Measurements from ENCODE around the gene KCND3. TPM values are rescaled to one million over a fixed set of nuclear protein-coding genes. Genes with fewer than 3 reads are reported as not detected.

Gene KCND3
- total and polyA plus RNA-seq, 2 experiments from 2014 or later = 0.10 to 0.18 TPM

GRCh38 chr1:111738133-111738435 lies 251.4 kb downstream of the KCND3 start:
- no peak overlapping the region; the same call in 2 of the 3 replicates for H3K4me3 Mint-ChIP-seq
- H3K4me1 ChIP-seq (ENCODE audit: insufficient read depth) = peaks cover 50% of the 10 kb centered on the region
- peaks cover 22% of the 10 kb centered on the region for H3K27me3 Mint-ChIP-seq (ENCODE audit: insufficient read depth, low read depth, poor library complexity)
- TF ChIP-seq CTCF (conservative IDR thresholded peaks at IDR 0.05; ENCODE audit: low read depth in 2 of 2) (no peak), NANOG (IDR thresholded peaks at IDR 0.05; ENCODE audit: borderline replicate concordance) (no peak)
- peaks cover 5% of the 10 kb centered on the region; the same call in 1 of the 3 replicates for H3K36me3 Mint-ChIP-seq (ENCODE audit: low read depth)
- peaks cover 18% of the 10 kb centered on the region for H3K27me3 ChIP-seq (ENCODE audit: insufficient read depth)
- peaks cover 34% of the 10 kb centered on the region for H3K79me2 ChIP-seq (replicated peaks; ENCODE audit: insufficient read depth)
- H2AFZ ChIP-seq = no peak overlapping the region
- H3K36me3 ChIP-seq (ENCODE audit: insufficient read depth) = no peaks in the 10 kb centered on the region
- no peaks in the 10 kb centered on the region; the same call in 1 of the 3 replicates for H3K9me3 Mint-ChIP-seq
- H3K27ac ChIP-seq (ENCODE audit: low read depth) = peak overlapping the region; percentile 81
- peak overlapping the region; percentile 95 for H3K4me3 ChIP-seq
- H4K20me1 ChIP-seq (replicated peaks; ENCODE audit: insufficient read depth) = peaks cover 12% of the 10 kb centered on the region; the same call in 1 of the 2 replicates
- ATAC-seq = no peak; the same call in 2 of the 3 replicates
- H3K9me2 ChIP-seq (ENCODE audit: insufficient read depth) = no peaks in the 10 kb centered on the region
- H3K4me2 ChIP-seq = peak overlapping the region; percentile 95
- H3F3A ChIP-seq (replicated peaks; ENCODE audit: low read depth) = peaks cover 29% of the 10 kb centered on the region
- H3K27ac Mint-ChIP-seq = no peak overlapping the region
- peaks cover 7% of the 10 kb centered on the region; the same call in 2 of the 3 replicates for H3K4me1 Mint-ChIP-seq
- no peak for DNase-seq (ENCODE audit: low spot score)

- no peak overlapping the region for H3K27ac Mint-ChIP-seq
- ATAC-seq (no peak), DNase-seq (ENCODE audit: low spot score) (no peak)
- TF ChIP-seq, protein P1, sequence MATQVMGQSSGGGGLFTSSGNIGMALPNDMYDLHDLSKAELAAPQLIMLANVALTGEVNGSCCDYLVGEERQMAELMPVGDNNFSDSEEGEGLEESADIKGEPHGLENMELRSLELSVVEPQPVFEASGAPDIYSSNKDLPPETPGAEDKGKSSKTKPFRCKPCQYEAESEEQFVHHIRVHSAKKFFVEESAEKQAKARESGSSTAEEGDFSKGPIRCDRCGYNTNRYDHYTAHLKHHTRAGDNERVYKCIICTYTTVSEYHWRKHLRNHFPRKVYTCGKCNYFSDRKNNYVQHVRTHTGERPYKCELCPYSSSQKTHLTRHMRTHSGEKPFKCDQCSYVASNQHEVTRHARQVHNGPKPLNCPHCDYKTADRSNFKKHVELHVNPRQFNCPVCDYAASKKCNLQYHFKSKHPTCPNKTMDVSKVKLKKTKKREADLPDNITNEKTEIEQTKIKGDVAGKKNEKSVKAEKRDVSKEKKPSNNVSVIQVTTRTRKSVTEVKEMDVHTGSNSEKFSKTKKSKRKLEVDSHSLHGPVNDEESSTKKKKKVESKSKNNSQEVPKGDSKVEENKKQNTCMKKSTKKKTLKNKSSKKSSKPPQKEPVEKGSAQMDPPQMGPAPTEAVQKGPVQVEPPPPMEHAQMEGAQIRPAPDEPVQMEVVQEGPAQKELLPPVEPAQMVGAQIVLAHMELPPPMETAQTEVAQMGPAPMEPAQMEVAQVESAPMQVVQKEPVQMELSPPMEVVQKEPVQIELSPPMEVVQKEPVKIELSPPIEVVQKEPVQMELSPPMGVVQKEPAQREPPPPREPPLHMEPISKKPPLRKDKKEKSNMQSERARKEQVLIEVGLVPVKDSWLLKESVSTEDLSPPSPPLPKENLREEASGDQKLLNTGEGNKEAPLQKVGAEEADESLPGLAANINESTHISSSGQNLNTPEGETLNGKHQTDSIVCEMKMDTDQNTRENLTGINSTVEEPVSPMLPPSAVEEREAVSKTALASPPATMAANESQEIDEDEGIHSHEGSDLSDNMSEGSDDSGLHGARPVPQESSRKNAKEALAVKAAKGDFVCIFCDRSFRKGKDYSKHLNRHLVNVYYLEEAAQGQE (IDR thresholded peaks at IDR 0.05; ENCODE audit: unreplicated experiment) = no peak
- TF ChIP-seq ETS1 (IDR thresholded peaks at IDR 0.05) (no peak), EZH2 (IDR thresholded peaks at IDR 0.05; ENCODE audit: low read depth, unreplicated experiment) (no peak), POLR2AphosphoS5 (IDR thresholded peaks at IDR 0.05; ENCODE audit: low read depth) (no peak), STAT1 (IDR thresholded peaks at IDR 0.05; ENCODE audit: unreplicated experiment) (no peak)
Measured at GRCh38 chr1:111737216-111738132, 252.0 kb downstream of the KCND3 start.

More at GRCh38 chr1:111737216-111738132, 252.0 kb downstream of the KCND3 start:
- Histone ChIP-seq H3K4me1 (ENCODE audit: insufficient read depth) (peaks cover 48% of the 10 kb centered on the region), H3K79me2 (replicated peaks; ENCODE audit: insufficient read depth) (peaks cover 38% of the 10 kb centered on the region), H4K20me1 (replicated peaks; ENCODE audit: insufficient read depth) (peaks cover 12% of the 10 kb centered on the region; the same call in 1 of the 2 replicates), H3K4me2 (peak overlapping the region; percentile 95), H3K27me3 (ENCODE audit: insufficient read depth) (peaks cover 18% of the 10 kb centered on the region), H3K9me2 (ENCODE audit: insufficient read depth) (no peaks in the 10 kb centered on the region), H3K36me3 (ENCODE audit: insufficient read depth) (no peaks in the 10 kb centered on the region), H3K4me3 (peak overlapping the region; percentile 95), H3K27ac (ENCODE audit: low read depth) (peak overlapping the region; percentile 81; the same call in 1 of the 2 replicates), H3F3A (replicated peaks; ENCODE audit: low read depth) (peaks cover 29% of the 10 kb centered on the region), H2AFZ (no peak overlapping the region)
- peaks cover 7% of the 10 kb centered on the region; the same call in 1 of the 3 replicates for H3K36me3 Mint-ChIP-seq (ENCODE audit: low read depth)
- peaks cover 11% of the 10 kb centered on the region for H3K4me1 Mint-ChIP-seq
- H3K4me3 Mint-ChIP-seq = no peak overlapping the region; the same call in 2 of the 3 replicates
- H3K27me3 Mint-ChIP-seq (ENCODE audit: insufficient read depth, low read depth, poor library complexity) = peaks cover 22% of the 10 kb centered on the region
- H3K9me3 Mint-ChIP-seq = no peaks in the 10 kb centered on the region; the same call in 1 of the 3 replicates
